IMR-90 (cell line): ENCODE data around the gene SMG5. TPM values are rescaled to one million over a fixed set of nuclear protein-coding genes. Genes with fewer than 3 reads are reported as not detected.

Experiments
- ATAC-seq: fragments of 200-7000 bp; cut with Tn5 transposase; 2 replicates; pipeline ENCODE4 v1.9.1; 2020; ENCODE audit warnings: low read depth, mild to moderate bottlenecking, moderate library complexity
- BruUV-seq: library from RNA; stranded (reverse); fragments of 400-500 nt; replicated peaks from 2 replicates; lab custom pipeline; 2021; lab: Mats Ljungman, UMichigan
- CTCF ChIA-PET: fragments of 300-600 bp; formaldehyde crosslinking; extraction: SDS; loops from one replicate; lab custom pipeline; 2021; ENCODE audit warnings: antibody characterized with exemption; lab: Yijun Ruan, JAX
- POLR2A ChIA-PET: fragments of 300-600 bp; sonication (Branson Sonifier 250); formaldehyde crosslinking; loops from one replicate; lab custom pipeline; 2022; ENCODE audit warnings: antibody characterized with exemption; ENCODE audit not compliant: unreplicated experiment; lab: Charles Lee
- DNase-seq: peaks from one replicate; pipeline ENCODE4 v3.0.0; 2013
- H2AFZ ChIP-seq: replicated peaks from 2 replicates; pipeline ENCODE3; 2013; ENCODE audit warnings: low read length, mild to moderate bottlenecking; ENCODE audit not compliant: poor library complexity
- H2AK5ac ChIP-seq: 2 replicates; pipeline ENCODE4 v1.6.1; 2013; ENCODE audit warnings: low read depth, low read length, inconsistent platforms
- H2AK9ac ChIP-seq: replicated peaks from 2 replicates; pipeline ENCODE3; 2013; ENCODE audit warnings: mild to moderate bottlenecking, low read depth, low read length, moderate library complexity; ENCODE audit not compliant: poor library complexity
- H2BK120ac ChIP-seq: 2 replicates; pipeline ENCODE4 v1.6.1; 2013; ENCODE audit warnings: low read depth, low read length, inconsistent platforms
- H2BK15ac ChIP-seq: 3 replicates; pipeline ENCODE4 v1.6.1; 2013; ENCODE audit warnings: low read depth, low read length, inconsistent platforms
- H2BK20ac ChIP-seq: 2 replicates; pipeline ENCODE4 v1.6.1; 2013; ENCODE audit warnings: low read depth, mild to moderate bottlenecking, inconsistent platforms, low read length, moderate library complexity
- H2BK5ac ChIP-seq: 2 replicates; pipeline ENCODE4 v1.6.1; 2013; ENCODE audit warnings: mild to moderate bottlenecking, low read depth, low read length, inconsistent platforms; ENCODE audit not compliant: poor library complexity, severe bottlenecking
- H3K14ac ChIP-seq: replicated peaks from 2 replicates; pipeline ENCODE4 v1.6.1; 2013; ENCODE audit warnings: low read depth, low read length, inconsistent platforms
- H3K18ac ChIP-seq: 2 replicates; pipeline ENCODE4 v1.6.1; 2013; ENCODE audit warnings: low read depth, low read length, control low read depth
- H3K23ac ChIP-seq: 2 replicates; pipeline ENCODE4 v1.6.1; 2013; ENCODE audit warnings: low read depth, low read length, inconsistent platforms
- H3K27ac ChIP-seq: 2 replicates; pipeline ENCODE4 v1.5.1; 2013; ENCODE audit warnings: mild to moderate bottlenecking, control low read depth, low read length; ENCODE audit not compliant: insufficient read depth
- H3K27me3 ChIP-seq: 2 replicates; pipeline ENCODE4 v1.6.1; 2013; ENCODE audit warnings: low read length; ENCODE audit not compliant: control insufficient read depth, insufficient read depth
- H3K36me3 ChIP-seq: 2 replicates; pipeline ENCODE4 v1.6.1; 2013; ENCODE audit warnings: low read length, mixed read lengths; ENCODE audit not compliant: control insufficient read depth, insufficient read depth
- H3K4ac ChIP-seq: 2 replicates; pipeline ENCODE4 v1.6.1; 2013; ENCODE audit warnings: low read depth, low read length, inconsistent platforms
- H3K4me1 ChIP-seq: 2 replicates; pipeline ENCODE4 v1.6.1; 2013; ENCODE audit warnings: low read length, mixed read lengths; ENCODE audit not compliant: control insufficient read depth, insufficient read depth
- H3K4me2 ChIP-seq: 2 replicates; pipeline ENCODE4 v1.6.1; 2013; ENCODE audit warnings: low read depth, mild to moderate bottlenecking, control low read depth, low read length, moderate library complexity
- H3K4me3 ChIP-seq: 2 replicates; pipeline ENCODE4 v1.5.1; 2013; ENCODE audit warnings: low read depth, mild to moderate bottlenecking, control low read depth, low read length, moderate library complexity; ENCODE audit not compliant: insufficient read depth
- H3K56ac ChIP-seq: 2 replicates; pipeline ENCODE4 v1.6.1; 2013; ENCODE audit warnings: low read length, inconsistent platforms; ENCODE audit not compliant: insufficient read depth; ENCODE audit errors: extremely low read depth
- H3K79me1 ChIP-seq, 2 experiments: 2 replicates each; pipeline ENCODE4 v1.6.1; 2013; ENCODE audit warnings: low read length in 2 of 2, inconsistent platforms in 1 of 2, low read depth in 1 of 2
- H3K9ac ChIP-seq: 2 replicates; pipeline ENCODE4 v1.6.1; 2013; ENCODE audit warnings: low read depth, low read length, control low read depth
- H3K9me1 ChIP-seq: 2 replicates; pipeline ENCODE4 v1.6.1; 2013; ENCODE audit warnings: low read length, inconsistent platforms; ENCODE audit not compliant: insufficient read depth
- H3K9me3 ChIP-seq: 2 replicates; pipeline ENCODE4 v1.6.1; 2013; ENCODE audit warnings: low read length; ENCODE audit not compliant: control insufficient read depth, insufficient read depth
- H4K20me1 ChIP-seq: 2 replicates; pipeline ENCODE4 v1.6.1; 2013; ENCODE audit warnings: low read length, inconsistent platforms; ENCODE audit not compliant: insufficient read depth
- H4K5ac ChIP-seq: 2 replicates; pipeline ENCODE4 v1.6.1; 2013; ENCODE audit warnings: mild to moderate bottlenecking, low read depth, low read length, control low read depth
- H4K8ac ChIP-seq, 2 experiments: 2 replicates each; pipeline ENCODE4 v1.6.1; 2013; ENCODE audit warnings: low read depth in 2 of 2, low read length in 2 of 2, control low read depth in 1 of 2, inconsistent platforms in 1 of 2
- H4K91ac ChIP-seq: 2 replicates; pipeline ENCODE4 v1.6.1; 2013; ENCODE audit warnings: low read depth, low read length, inconsistent platforms; ENCODE audit not compliant: insufficient read depth
- CEBPB ChIP-seq: IDR thresholded peaks from 2 replicates; pipeline ENCODE4 v1.6.1; 2012; ENCODE audit warnings: low read depth, low read length, improper control_type of control experiment
- CHD1 ChIP-seq: IDR thresholded peaks from 2 replicates; pipeline ENCODE4 v1.6.1; 2012; ENCODE audit warnings: low read depth, low read length, improper control_type of control experiment
- MAFK ChIP-seq: IDR thresholded peaks from 2 replicates; pipeline ENCODE4 v1.6.1; 2012; ENCODE audit warnings: low read depth, low read length, improper control_type of control experiment
- NFE2L2 ChIP-seq: fragments of 150-350 bp; IDR thresholded peaks from 2 replicates; pipeline ENCODE4 v1.6.1; 2016; ENCODE audit warnings: low read depth, mild to moderate bottlenecking, low read length
- POLR2A ChIP-seq: IDR thresholded peaks from 2 replicates; pipeline ENCODE4 v1.6.1; 2012; ENCODE audit warnings: mild to moderate bottlenecking, low read depth, low read length
- RAD21 ChIP-seq: IDR thresholded peaks from 2 replicates; pipeline ENCODE4 v1.6.1; 2012; ENCODE audit warnings: low read length, improper control_type of control experiment
- RCOR1 ChIP-seq: IDR thresholded peaks from 2 replicates; pipeline ENCODE4 v1.6.1; 2012; ENCODE audit warnings: mild to moderate bottlenecking, low read length, improper control_type of control experiment; ENCODE audit not compliant: insufficient replicate concordance
- RFX5 ChIP-seq: IDR thresholded peaks from 2 replicates; pipeline ENCODE4 v1.8.0; 2012; ENCODE audit warnings: low read depth, mild to moderate bottlenecking, low read length, moderate library complexity
- WGBS, 2 experiments: methylation state at CpG; one replicate each; pipeline versions ENCODE4 v1.1.5 to v1.1.7; 2013; ENCODE audit warnings: missing lambda C conversion rate in 2 of 2; ENCODE audit not compliant: insufficient read length in 1 of 2; ENCODE audit errors: extremely low coverage in 2 of 2; 5-methylcytosine and 5-hydroxymethylcytosine counted together
- dilution Hi-C: fragments of 300-500 bp; cut with HindIII; formaldehyde crosslinking; loops from one replicate; pipeline ENCODE4 v1.14.3; 2018; ENCODE audit warnings: low sequenced_read_pairs; ENCODE audit not compliant: unreplicated experiment
- in situ Hi-C: fragments of 300-500 bp; cut with MboI; formaldehyde crosslinking; loops from 3 replicates; pipeline ENCODE4 v1.14.3; 2019; ENCODE audit warnings: low sequenced_read_pairs, inconsistent platforms, mixed read lengths
- intact Hi-C: fragments of 100-400 bp; cut with micrococcal nuclease; formaldehyde crosslinking; loops from 2 replicates; pipeline ENCODE4 v1.10.0; 2022
- polyA plus RNA-seq, 3 experiments: library from polyadenylated mRNA; depleted of rRNA; stranded (reverse); fragments of >200 nt; gene quantifications; 2 replicates each; pipeline ENCODE4 v1.2.3, GENCODE V29; 2012; ENCODE audit warnings: low replicate concordance in 1 of 3
- total RNA-seq: library from RNA; depleted of rRNA; stranded (reverse); fragments of >200 nt; gene quantifications from 2 replicates; pipeline ENCODE4 v1.2.3, GENCODE V29; 2012; rRNA removed
- TF ChIP-seq, protein P1 (sequence below): fragments of 150-350 bp; IDR thresholded peaks from 2 replicates; pipeline ENCODE4 v1.6.1; 2017; ENCODE audit warnings: mild to moderate bottlenecking, antibody characterized with exemption, low read length, low read depth
- TF ChIP-seq, protein P2 (sequence below): fragments of 150-350 bp; IDR thresholded peaks from 2 replicates; pipeline ENCODE4 v1.6.1; 2016; ENCODE audit warnings: low read depth, mild to moderate bottlenecking, low read length, moderate library complexity, borderline replicate concordance

The SMG5 gene
- total and polyA plus RNA-seq, 2 of the 4 experiments (the other 2 are of a cell fraction): 34.7 to 37.3 TPM

DNA sequence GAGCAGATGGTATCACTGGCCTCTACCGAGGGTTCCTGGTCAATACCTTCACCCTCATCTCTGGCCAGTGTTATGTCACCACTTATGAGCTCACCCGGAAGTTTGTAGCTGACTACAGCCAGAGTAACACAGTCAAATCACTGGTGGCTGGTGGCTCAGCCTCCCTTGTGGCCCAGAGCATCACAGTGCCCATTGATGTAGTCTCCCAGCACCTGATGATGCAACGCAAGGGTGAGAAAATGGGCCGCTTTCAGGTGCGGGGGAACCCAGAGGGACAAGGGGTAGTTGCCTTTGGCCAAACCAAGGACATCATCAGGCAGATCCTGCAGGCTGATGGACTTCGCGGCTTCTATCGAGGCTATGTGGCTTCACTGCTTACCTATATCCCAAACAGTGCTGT, 82.6 kb downstream of the SMG5 start:
- intact Hi-C loops: no loop called here
- TF ChIP-seq CEBPB (no peak), RFX5 (no peak), POLR2A (no peak), RAD21 (no peak), MAFK (no peak), NFE2L2 (no peak), RCOR1 (no peak), CHD1 (no peak)
- TF ChIP-seq, protein P1, sequence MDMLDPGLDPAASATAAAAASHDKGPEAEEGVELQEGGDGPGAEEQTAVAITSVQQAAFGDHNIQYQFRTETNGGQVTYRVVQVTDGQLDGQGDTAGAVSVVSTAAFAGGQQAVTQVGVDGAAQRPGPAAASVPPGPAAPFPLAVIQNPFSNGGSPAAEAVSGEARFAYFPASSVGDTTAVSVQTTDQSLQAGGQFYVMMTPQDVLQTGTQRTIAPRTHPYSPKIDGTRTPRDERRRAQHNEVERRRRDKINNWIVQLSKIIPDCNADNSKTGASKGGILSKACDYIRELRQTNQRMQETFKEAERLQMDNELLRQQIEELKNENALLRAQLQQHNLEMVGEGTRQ: no peak
- TF ChIP-seq, protein P2, sequence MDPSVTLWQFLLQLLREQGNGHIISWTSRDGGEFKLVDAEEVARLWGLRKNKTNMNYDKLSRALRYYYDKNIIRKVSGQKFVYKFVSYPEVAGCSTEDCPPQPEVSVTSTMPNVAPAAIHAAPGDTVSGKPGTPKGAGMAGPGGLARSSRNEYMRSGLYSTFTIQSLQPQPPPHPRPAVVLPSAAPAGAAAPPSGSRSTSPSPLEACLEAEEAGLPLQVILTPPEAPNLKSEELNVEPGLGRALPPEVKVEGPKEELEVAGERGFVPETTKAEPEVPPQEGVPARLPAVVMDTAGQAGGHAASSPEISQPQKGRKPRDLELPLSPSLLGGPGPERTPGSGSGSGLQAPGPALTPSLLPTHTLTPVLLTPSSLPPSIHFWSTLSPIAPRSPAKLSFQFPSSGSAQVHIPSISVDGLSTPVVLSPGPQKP: no peak
- DNase-seq (no peak), ATAC-seq (no peak)
- H3K9ac ChIP-seq: no peak overlapping the region
- H2BK20ac ChIP-seq: no peak overlapping the region
- no peaks in the 10 kb centered on the region for H3K9me3 ChIP-seq
- H4K91ac ChIP-seq: no peak overlapping the region
- peaks cover 20% of the 10 kb centered on the region; the same call in 1 of the 2 replicates for H4K20me1 ChIP-seq
- no peak overlapping the region for H2AK5ac ChIP-seq
- peaks cover 25 to 78% of the 10 kb centered on the region in 2 experiments for H3K79me1 ChIP-seq
- H2BK120ac ChIP-seq: no peak overlapping the region
- peaks cover 23% of the 10 kb centered on the region for H3K9me1 ChIP-seq
- H2AFZ ChIP-seq: no peak overlapping the region
- BruUV-seq: no TSS peak
- ChIA-PET CTCF (no interaction called here), POLR2A (no interaction called here)
- H2BK5ac ChIP-seq: no peak overlapping the region
- H3K36me3 ChIP-seq: peaks cover 16% of the 10 kb centered on the region
- in situ Hi-C loops: no loop called here
- no peak overlapping the region for H3K4me2 ChIP-seq
- H3K18ac ChIP-seq: no peak overlapping the region
- H3K4ac ChIP-seq: no peak overlapping the region
- H2AK9ac ChIP-seq: no peak overlapping the region
- H3K27ac ChIP-seq: no peak overlapping the region
- H3K23ac ChIP-seq: no peak overlapping the region
- H3K4me1 ChIP-seq: peaks cover 3% of the 10 kb centered on the region
- 94% methylated on average over 2 of the region's 8 CpGs; no CpG with 5 or more reads in 1 of the 2 experiments for WGBS, 2 experiments
- no peak overlapping the region for H4K8ac ChIP-seq
- H3K56ac ChIP-seq: no peak overlapping the region
- H4K5ac ChIP-seq: no peak overlapping the region
- H2BK15ac ChIP-seq: no peak overlapping the region
- no peaks in the 10 kb centered on the region for H3K27me3 ChIP-seq
- dilution Hi-C loops: no loop called here
- H3K14ac ChIP-seq: no peak overlapping the region
- H3K4me3 ChIP-seq: no peak overlapping the region

Other genes with a start within 250 kb of the SMG5 start
- 8.8 and 9.7 TPM in 2 replicates for gene UBQLN4, start 229.0 kb downstream of the SMG5 start, total RNA-seq
- gene UBQLN4, start 229.0 kb downstream of the SMG5 start, polyA plus RNA-seq (2012; rRNA removed): 21.6 and 24.0 TPM in 2 replicates
- 45.8 and 50.0 TPM in 2 replicates for gene LAMTOR2, start 228.0 kb downstream of the SMG5 start, total RNA-seq
- gene LAMTOR2, start 228.0 kb downstream of the SMG5 start, polyA plus RNA-seq (2012; rRNA removed): 89.0 and 106 TPM in 2 replicates
- gene RAB25, start 221.7 kb downstream of the SMG5 start, total RNA-seq: not detected in 2 replicates
- not detected in 2 replicates for gene RAB25, start 221.7 kb downstream of the SMG5 start, polyA plus RNA-seq (2012; rRNA removed)
- 2.3 and 2.5 TPM in 2 replicates for gene MEX3A, start 200.4 kb downstream of the SMG5 start, total RNA-seq
- 9.0 and 11.6 TPM in 2 replicates for gene MEX3A, start 200.4 kb downstream of the SMG5 start, polyA plus RNA-seq (2012; rRNA removed)
- 753 and 755 TPM in 2 replicates for gene LMNA, start 168.1 kb downstream of the SMG5 start, total RNA-seq
- 563 and 927 TPM in 2 replicates for gene LMNA, start 168.1 kb downstream of the SMG5 start, polyA plus RNA-seq (2012; rRNA removed)
- gene SEMA4A, start 129.2 kb downstream of the SMG5 start, total RNA-seq: 0.18 and 0.28 TPM in 2 replicates
- 0.86 and 1.4 TPM in 2 replicates for gene SEMA4A, start 129.2 kb downstream of the SMG5 start, polyA plus RNA-seq (2012; rRNA removed)
- gene SLC25A44, start 88.7 kb downstream of the SMG5 start, total RNA-seq: 12.7 and 12.8 TPM in 2 replicates
- 19.7 and 20.2 TPM in 2 replicates for gene SLC25A44, start 88.7 kb downstream of the SMG5 start, polyA plus RNA-seq (2012; rRNA removed)
- 54.8 and 62.5 TPM in 2 replicates for gene PMF1, start 69.8 kb downstream of the SMG5 start, total RNA-seq
- gene PMF1, start 69.8 kb downstream of the SMG5 start, polyA plus RNA-seq (2012; rRNA removed): 73.4 and 74.9 TPM in 2 replicates
- gene BGLAP, start 40.6 kb downstream of the SMG5 start, total RNA-seq: not detected in 2 replicates
- gene BGLAP, start 40.6 kb downstream of the SMG5 start, polyA plus RNA-seq (2012; rRNA removed): 0.32 and 0.67 TPM in 2 replicates
- under 0.01 TPM in 1 of 2 replicates, not detected in the other for gene PAQR6, start 34.8 kb downstream of the SMG5 start, total RNA-seq
- gene PAQR6, start 34.8 kb downstream of the SMG5 start, polyA plus RNA-seq (2012; rRNA removed): 0.57 and 0.67 TPM in 2 replicates
- 0.28 and 0.54 TPM in 2 replicates for gene TMEM79, start 1.5 kb upstream of the SMG5 start, total RNA-seq
- gene TMEM79, start 1.5 kb upstream of the SMG5 start, polyA plus RNA-seq (2012; rRNA removed): 2.3 and 3.3 TPM in 2 replicates
- gene GLMP, start 12.9 kb upstream of the SMG5 start, total RNA-seq: 18.3 and 32.6 TPM in 2 replicates
- gene GLMP, start 12.9 kb upstream of the SMG5 start, polyA plus RNA-seq (2012; rRNA removed): 43.1 and 45.8 TPM in 2 replicates
- gene VHLL, start 16.5 kb upstream of the SMG5 start, total RNA-seq: 0.28 TPM in 1 of 2 replicates, not detected in the other
- not detected in 2 replicates for gene VHLL, start 16.5 kb upstream of the SMG5 start, polyA plus RNA-seq (2012; rRNA removed)
- 595 and 637 TPM in 2 replicates for gene CCT3, start 55.5 kb upstream of the SMG5 start, total RNA-seq
- 293 and 313 TPM in 2 replicates for gene CCT3, start 55.5 kb upstream of the SMG5 start, polyA plus RNA-seq (2012; rRNA removed)
- not detected in 2 replicates for gene TSACC, start 55.7 kb upstream of the SMG5 start, total RNA-seq
- gene TSACC, start 55.7 kb upstream of the SMG5 start, polyA plus RNA-seq (2012; rRNA removed): 0.75 and 0.79 TPM in 2 replicates
- gene RHBG, start 86.4 kb upstream of the SMG5 start, total RNA-seq: not detected in 2 replicates
- gene RHBG, start 86.4 kb upstream of the SMG5 start, polyA plus RNA-seq (2012; rRNA removed): not detected in 2 replicates
- gene MEF2D, start 217.9 kb upstream of the SMG5 start, total RNA-seq: 2.9 and 3.6 TPM in 2 replicates
- 20.0 and 25.0 TPM in 2 replicates for gene MEF2D, start 217.9 kb upstream of the SMG5 start, polyA plus RNA-seq (2012; rRNA removed)